22Rv1 (cell line): ENCODE measurements around the gene ABCC4.

ENCODE experiments used
- CTCF ChIP-seq: fragments of 450-650 bp; IDR thresholded peaks from 2 replicates; pipeline ENCODE4 v1.5.1; 2017; ENCODE audit warnings: mild to moderate bottlenecking
- ZFX ChIP-seq: fragments of 450-650 bp; IDR thresholded peaks from 2 replicates; pipeline ENCODE4 v1.6.1; 2017; ENCODE audit warnings: antibody characterized with exemption, borderline replicate concordance

GRCh38 chr13:95133498-95133897 lies 167.8 kb downstream of the ABCC4 start:
- TF ChIP-seq CTCF (no peak), ZFX (no peak)
